ENCODE data around the gene ARHGEF28.

ARHGEF28 gene, protein sequence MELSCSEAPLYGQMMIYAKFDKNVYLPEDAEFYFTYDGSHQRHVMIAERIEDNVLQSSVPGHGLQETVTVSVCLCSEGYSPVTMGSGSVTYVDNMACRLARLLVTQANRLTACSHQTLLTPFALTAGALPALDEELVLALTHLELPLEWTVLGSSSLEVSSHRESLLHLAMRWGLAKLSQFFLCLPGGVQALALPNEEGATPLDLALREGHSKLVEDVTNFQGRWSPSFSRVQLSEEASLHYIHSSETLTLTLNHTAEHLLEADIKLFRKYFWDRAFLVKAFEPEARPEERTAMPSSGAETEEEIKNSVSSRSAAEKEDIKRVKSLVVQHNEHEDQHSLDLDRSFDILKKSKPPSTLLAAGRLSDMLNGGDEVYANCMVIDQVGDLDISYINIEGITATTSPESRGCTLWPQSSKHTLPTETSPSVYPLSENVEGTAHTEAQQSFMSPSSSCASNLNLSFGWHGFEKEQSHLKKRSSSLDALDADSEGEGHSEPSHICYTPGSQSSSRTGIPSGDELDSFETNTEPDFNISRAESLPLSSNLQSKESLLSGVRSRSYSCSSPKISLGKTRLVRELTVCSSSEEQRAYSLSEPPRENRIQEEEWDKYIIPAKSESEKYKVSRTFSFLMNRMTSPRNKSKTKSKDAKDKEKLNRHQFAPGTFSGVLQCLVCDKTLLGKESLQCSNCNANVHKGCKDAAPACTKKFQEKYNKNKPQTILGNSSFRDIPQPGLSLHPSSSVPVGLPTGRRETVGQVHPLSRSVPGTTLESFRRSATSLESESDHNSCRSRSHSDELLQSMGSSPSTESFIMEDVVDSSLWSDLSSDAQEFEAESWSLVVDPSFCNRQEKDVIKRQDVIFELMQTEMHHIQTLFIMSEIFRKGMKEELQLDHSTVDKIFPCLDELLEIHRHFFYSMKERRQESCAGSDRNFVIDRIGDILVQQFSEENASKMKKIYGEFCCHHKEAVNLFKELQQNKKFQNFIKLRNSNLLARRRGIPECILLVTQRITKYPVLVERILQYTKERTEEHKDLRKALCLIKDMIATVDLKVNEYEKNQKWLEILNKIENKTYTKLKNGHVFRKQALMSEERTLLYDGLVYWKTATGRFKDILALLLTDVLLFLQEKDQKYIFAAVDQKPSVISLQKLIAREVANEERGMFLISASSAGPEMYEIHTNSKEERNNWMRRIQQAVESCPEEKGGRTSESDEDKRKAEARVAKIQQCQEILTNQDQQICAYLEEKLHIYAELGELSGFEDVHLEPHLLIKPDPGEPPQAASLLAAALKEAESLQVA (N-terminal part only)

DNA sequence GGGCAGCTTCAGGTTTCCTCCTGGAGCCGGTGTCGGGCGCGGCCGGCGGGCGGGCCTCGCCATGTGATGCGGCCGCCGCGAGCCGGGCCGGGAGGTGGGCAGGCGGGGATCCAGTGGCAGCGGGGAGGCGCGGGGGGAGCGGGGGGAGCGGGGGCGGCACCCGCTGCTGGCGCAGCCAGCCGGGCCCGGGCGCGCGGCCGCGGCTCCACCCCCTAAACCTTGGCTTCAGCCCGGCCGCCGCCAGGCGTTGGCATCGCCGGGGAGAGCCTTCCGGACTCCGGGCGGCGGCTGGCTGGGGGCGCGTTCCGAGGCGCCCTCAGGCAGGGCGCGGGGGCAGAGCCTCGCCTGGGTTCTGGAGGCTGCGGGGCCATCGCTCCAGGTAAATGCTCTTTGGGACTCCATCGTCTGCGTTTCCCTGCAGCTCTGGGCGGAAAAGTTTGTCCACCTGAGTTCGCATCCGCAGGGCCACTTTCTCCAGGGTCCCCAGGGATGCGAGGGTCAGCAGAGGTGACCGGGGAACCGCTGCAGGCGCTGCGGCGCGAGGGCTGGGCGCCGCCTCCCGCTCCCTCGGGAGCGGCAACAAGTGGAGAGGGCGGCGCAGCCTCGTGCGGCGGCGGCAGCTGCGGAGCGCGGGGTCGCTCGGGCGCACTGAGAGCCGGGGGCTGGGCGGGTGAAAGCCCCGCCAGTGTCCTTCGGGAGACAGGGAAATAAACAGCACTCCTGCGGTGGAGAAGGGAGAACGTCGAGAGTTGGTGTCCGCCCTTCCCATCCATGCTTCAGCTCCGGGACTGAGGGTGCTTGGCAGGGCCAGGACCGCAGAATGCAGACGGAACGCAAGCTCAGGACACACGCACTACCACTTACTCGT is at the start of gene ARHGEF28:
TSS of gene ARHGEF28 (plus strand) at position 253 of the 868 bp plus-strand sequence. CDS start 58,656 bp downstream, outside the sequence.
- Mint-ChIP-seq H3K27me3 (ENCODE audit: low read depth) (peaks cover 67% of the 10 kb centered on the region), H3K36me3 (ENCODE audit: low read depth) (no peaks in the 10 kb centered on the region), H3K4me1 (ENCODE audit: low read depth) (no peaks in the 10 kb centered on the region), H3K4me3 (peak within 1 kb of the TSS; percentile 54), H3K27ac (no peak within 1 kb of the TSS), H3K9me3 (no peaks in the 10 kb centered on the region)
- DNase-seq (ENCODE audit: low spot score), result peak; percentile 7

DNA sequence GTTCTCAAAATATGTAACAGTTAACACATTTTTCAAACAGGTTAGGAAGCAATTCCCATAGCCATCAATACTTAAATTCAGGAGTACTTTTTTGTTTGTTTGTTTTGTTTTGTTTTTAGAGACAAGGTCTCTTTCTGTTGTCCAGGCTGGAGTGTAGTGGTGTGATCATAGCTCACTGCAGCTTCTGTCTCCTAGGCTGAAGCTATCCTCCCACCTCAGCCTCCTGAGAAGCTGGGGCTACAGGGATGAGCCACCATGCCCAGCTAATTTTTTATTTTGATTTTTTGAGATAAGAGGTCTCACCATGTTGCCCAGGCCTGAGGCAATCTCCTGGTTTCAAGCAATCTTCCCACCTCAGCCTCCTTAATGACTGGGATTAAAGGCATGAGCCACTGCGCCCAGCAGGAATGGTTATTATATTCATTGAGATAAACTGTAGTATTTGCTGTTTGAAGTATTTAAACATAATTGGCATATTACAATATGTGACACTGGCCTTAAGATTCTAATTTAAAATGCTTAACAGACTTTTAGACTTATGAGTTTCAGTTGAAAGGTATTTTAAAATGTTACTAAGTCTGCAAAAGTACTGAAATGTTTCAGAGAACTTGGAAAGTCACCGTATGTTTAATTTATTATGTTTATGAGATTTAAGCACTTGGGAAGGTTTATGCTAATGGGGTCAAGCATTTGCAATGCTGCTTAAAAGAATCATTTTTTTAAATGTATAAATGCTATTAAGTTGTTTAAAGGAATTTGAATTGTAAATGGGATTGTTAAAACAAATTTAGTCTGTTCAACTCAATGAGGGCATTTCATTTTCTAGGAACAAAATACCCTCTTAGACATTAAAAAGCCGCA is 43.5 kb upstream of the ARHGEF28 start:
- DNase-seq (ENCODE audit: low spot score), result no peak
- Mint-ChIP-seq H3K36me3 (ENCODE audit: low read depth) (peaks cover 23% of the 10 kb centered on the region), H3K9me3 (no peaks in the 10 kb centered on the region), H3K4me1 (ENCODE audit: low read depth) (peaks cover under 1% of the 10 kb centered on the region), H3K27ac (no peak overlapping the region), H3K27me3 (ENCODE audit: low read depth) (no peaks in the 10 kb centered on the region), H3K4me3 (no peak overlapping the region)

DNA sequence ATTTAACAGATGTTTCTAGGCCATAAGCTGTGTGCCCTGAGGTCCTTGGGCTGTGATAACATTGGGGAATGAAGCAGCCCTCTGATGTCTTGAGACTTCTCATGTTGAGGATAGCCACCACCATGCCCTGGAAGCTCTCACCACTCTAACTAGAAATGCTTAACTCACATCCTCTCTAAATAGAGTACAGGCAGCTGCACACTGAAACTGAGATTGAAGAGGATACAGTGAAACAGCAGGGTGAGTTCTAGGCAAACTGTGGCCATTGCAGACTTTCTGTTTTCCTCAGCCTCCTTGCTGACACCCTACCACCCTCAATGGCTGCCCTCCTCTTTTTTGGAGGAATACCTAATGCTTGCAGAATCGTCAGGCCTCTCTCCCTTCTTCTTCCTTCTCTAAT is 38.1 kb upstream of the ARHGEF28 start:
- no peak overlapping the region for H3K27ac Mint-ChIP-seq
- no peaks in the 10 kb centered on the region for H3K9me3 Mint-ChIP-seq

DNA sequence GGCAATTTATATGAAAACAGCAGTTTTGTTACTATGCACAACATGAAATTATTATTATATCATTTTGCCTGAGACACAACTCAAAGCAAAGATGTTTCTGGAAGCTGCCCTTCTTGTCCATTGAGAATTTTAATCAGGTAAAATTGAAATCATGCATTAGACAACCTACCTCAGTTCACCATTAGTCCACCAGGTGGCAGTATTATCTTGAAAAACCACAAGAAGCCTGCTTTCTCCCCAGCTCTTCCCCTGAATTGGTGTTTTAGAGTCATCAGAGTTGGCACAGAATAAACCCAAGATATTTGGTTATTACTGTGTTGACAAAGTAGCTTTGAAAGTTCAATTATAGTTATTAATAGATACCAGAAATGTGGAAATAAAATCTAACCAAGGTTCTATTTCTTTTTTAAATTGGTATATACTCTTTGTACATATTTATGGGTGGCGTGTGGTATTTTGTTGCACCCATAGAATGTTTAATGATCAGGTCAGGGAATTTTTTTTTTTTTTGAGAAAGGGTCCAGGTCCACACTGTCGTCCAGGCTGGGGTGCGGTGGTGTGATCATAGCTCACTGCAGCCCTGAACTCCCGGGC is 34.8 kb upstream of the ARHGEF28 start:
- Mint-ChIP-seq H3K9me3 (no peaks in the 10 kb centered on the region), H3K4me3 (no peak overlapping the region), H3K36me3 (ENCODE audit: low read depth) (no peaks in the 10 kb centered on the region), H3K27ac (no peak overlapping the region), H3K27me3 (ENCODE audit: low read depth) (no peaks in the 10 kb centered on the region), H3K4me1 (ENCODE audit: low read depth) (peaks cover 2% of the 10 kb centered on the region)
- peak; percentile 30 for DNase-seq (ENCODE audit: low spot score)

More for the DNA sequence above, 38.1 kb upstream of the ARHGEF28 start:
- Mint-ChIP-seq H3K36me3 (ENCODE audit: low read depth) (no peaks in the 10 kb centered on the region), H3K4me3 (no peak overlapping the region), H3K27me3 (ENCODE audit: low read depth) (no peaks in the 10 kb centered on the region), H3K4me1 (ENCODE audit: low read depth) (peaks cover 2% of the 10 kb centered on the region)
- no peak for DNase-seq (ENCODE audit: low spot score)

DNA sequence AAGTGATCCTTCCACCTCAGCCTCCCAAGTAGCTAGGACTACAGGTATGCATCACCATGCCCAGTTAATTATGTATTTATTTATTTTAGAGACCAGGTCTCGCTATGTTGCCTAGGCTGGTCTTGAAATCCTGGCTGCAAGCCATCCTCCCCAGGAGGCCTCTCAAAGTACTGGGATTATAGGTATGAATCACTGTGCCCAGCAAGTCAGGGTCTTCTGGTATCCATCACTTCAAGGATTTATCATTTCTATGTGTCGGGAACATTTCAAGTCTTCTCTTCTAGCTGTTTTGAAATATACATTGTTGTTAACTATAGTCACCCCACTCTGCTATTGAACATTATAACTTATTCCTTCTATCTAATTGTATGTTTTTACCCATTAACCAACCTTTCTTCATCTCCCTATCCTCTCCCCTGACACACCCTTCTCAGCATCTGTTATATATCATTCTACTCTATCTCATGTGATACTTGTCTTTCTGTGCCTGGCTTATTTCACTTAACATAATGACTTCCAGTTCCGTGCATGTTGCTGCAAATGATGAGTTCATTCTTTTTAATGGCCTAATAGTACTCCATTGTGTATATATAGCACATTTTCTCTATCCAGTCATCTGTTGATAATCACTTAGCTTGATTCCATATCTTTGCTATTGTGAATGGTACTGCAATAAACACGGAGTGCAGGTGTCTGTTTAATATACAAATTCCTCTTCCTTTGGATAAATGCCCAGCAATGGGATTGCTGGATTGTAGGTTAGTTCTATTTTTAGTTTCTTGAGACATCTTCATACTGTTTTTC is 34.1 kb upstream of the ARHGEF28 start:
- Mint-ChIP-seq H3K4me3 (no peak overlapping the region), H3K27ac (no peak overlapping the region), H3K4me1 (ENCODE audit: low read depth) (peaks cover 2% of the 10 kb centered on the region), H3K27me3 (ENCODE audit: low read depth) (peaks cover 3% of the 10 kb centered on the region), H3K36me3 (ENCODE audit: low read depth) (no peaks in the 10 kb centered on the region), H3K9me3 (no peaks in the 10 kb centered on the region)
- no peak for DNase-seq (ENCODE audit: low spot score)

DNA sequence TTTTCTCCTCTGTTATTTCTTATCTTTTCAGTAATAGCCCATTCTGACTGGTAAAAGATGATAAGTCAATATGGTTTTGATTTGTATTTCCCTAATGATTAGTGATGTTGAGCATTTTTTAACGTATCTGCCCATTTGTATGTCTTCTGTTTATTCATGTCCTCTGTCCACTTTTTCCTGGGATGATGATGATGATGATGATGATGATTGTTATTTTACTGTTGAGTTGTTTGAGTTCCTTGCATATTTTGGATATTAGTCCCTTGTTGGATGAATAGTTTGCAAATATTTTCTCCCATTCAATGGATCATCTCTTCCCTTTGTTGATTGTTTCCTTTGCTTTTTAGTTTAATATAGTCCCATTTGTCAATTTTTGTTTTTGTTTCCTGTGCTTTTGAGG is 33.4 kb upstream of the ARHGEF28 start:
- Mint-ChIP-seq H3K27me3 (ENCODE audit: low read depth) (peaks cover 3% of the 10 kb centered on the region), H3K27ac (no peak overlapping the region), H3K4me1 (ENCODE audit: low read depth) (peaks cover 1% of the 10 kb centered on the region)

DNA sequence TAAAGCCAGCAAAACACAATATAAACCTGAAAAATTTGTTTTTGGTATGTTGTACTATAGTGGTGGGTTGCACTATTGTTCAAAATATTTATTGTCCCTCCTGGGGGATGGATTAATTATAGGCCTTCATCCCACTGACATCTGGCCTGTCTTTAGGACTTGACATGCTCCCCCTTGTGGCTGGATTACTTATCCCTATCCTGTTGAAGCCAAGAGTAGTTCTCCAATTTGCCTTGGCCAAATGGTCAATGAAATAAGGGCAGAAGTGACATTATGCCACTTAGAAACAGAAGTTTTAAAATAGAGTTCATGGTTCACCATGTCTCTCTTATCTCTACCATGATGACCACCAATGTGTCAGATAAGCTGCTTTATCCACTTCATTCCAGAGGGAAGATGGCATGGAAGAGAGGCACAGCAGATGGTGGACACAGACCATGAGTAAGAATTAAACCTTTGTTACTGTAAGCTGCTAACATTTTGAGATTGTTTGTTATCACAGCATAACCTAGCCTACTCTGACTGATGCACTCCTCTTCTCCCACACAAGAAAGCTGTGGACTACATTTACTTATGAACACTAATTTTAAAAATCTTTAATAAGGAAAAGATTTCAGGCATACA is 29.2 kb upstream of the ARHGEF28 start:
- no peaks in the 10 kb centered on the region for H3K36me3 Mint-ChIP-seq (ENCODE audit: low read depth)
- peaks cover 10% of the 10 kb centered on the region for H3K27me3 Mint-ChIP-seq (ENCODE audit: low read depth)
- no peak overlapping the region for H3K4me3 Mint-ChIP-seq
- no peak overlapping the region for H3K27ac Mint-ChIP-seq
- peaks cover 3% of the 10 kb centered on the region for H3K9me3 Mint-ChIP-seq
- no peak for DNase-seq (ENCODE audit: low spot score)
- no peaks in the 10 kb centered on the region for H3K4me1 Mint-ChIP-seq (ENCODE audit: low read depth)

More for the DNA sequence above, 33.4 kb upstream of the ARHGEF28 start:
- H3K36me3 Mint-ChIP-seq (ENCODE audit: low read depth), result no peaks in the 10 kb centered on the region
- H3K9me3 Mint-ChIP-seq, result no peaks in the 10 kb centered on the region
- H3K4me3 Mint-ChIP-seq, result no peak overlapping the region
- DNase-seq (ENCODE audit: low spot score), result no peak

DNA sequence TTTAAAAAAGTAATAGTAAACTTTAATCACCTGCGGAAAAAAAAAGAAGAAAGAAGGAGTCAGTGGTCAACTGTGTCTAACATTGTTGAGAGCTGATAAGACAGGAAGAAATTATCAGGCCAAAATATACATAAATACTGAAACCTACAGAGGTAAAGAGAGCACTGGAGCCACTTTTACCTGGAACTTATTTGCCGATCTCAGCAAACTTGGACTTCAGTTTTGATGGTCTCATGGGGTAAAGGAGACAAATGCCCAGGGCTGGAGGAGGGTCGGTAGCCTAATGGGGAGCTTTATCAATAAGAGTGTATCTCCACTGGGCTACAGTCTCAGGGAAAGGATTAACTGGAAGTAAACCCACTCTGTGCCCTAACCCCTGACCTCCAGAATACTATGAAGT is 26.6 kb upstream of the ARHGEF28 start:
- H3K4me3 Mint-ChIP-seq, result no peak overlapping the region
- H3K36me3 Mint-ChIP-seq (ENCODE audit: low read depth), result no peaks in the 10 kb centered on the region
- DNase-seq (ENCODE audit: low spot score), result no peak
- peaks cover 15% of the 10 kb centered on the region for H3K27me3 Mint-ChIP-seq (ENCODE audit: low read depth)
- H3K9me3 Mint-ChIP-seq, result peaks cover 4% of the 10 kb centered on the region
- no peaks in the 10 kb centered on the region for H3K4me1 Mint-ChIP-seq (ENCODE audit: low read depth)
- no peak overlapping the region for H3K27ac Mint-ChIP-seq

DNA sequence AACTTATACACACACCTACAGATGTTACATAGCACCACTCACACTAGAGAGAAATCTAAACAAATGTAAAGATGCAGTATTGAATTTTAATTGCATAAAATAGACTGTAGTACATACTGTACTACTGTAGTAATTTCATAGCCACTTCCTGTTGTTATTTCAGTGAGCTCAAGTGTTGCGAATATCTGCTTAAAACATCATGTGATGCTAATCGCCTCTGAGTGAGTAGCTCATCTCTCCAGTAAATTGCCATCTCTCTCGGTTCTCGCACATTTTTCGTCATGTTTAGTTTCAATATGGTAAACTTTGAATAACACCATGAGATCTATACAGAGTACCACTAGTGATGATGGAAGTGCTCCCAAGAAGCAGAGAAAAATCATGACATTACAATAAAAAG is 22.0 kb upstream of the ARHGEF28 start:
- H3K27ac Mint-ChIP-seq, result no peak overlapping the region

DNA sequence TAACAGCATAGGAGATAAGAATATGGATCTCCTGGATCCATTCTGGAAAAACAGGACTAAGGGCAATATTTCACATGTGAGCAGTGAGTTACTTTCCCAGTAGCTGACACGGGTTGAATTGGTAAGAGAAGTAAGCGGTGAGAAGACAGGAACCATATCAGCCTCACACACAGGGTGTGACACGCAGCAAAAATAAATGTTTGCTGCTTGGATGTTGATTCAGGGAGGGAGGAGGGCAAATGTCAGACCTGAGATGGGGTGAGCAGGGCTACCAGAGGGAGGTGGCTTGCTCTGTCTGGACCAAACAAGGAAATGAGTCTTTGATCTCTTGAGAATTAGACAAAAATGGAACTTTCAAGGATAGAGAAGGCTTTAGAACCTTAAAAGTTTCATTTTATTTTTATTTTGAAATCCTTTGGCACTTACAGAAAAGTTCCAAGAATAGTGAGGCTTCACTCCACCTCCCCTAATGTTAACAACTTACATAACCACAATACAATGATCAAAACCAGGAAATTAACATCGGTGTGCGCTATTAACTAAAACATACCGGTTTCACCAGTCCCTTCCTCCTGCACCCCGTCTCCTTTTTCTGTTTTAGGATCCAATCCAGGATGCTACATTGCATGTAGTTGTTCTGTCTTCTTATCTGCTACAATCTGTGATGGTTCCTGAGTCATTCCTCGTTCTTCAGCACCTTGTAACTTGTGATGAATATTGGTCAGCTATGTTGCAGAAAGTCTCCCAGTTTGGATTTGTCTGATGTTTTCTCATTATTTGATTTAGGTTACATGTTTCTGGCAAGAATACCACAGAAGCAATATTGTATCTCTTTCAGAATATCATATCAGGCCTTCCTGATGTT is 20.5 kb upstream of the ARHGEF28 start:
- peaks cover 4% of the 10 kb centered on the region for H3K9me3 Mint-ChIP-seq
- no peak overlapping the region for H3K27ac Mint-ChIP-seq
- no peaks in the 10 kb centered on the region for H3K4me1 Mint-ChIP-seq (ENCODE audit: low read depth)
- no peaks in the 10 kb centered on the region for H3K36me3 Mint-ChIP-seq (ENCODE audit: low read depth)
- peaks cover 13% of the 10 kb centered on the region for H3K27me3 Mint-ChIP-seq (ENCODE audit: low read depth)
- DNase-seq (ENCODE audit: low spot score), result no peak
- no peak overlapping the region for H3K4me3 Mint-ChIP-seq

More for the DNA sequence above, 22.0 kb upstream of the ARHGEF28 start:
- Mint-ChIP-seq H3K36me3 (ENCODE audit: low read depth) (no peaks in the 10 kb centered on the region), H3K4me3 (no peak overlapping the region), H3K27me3 (ENCODE audit: low read depth) (peaks cover 13% of the 10 kb centered on the region), H3K4me1 (ENCODE audit: low read depth) (no peaks in the 10 kb centered on the region), H3K9me3 (peaks cover 4% of the 10 kb centered on the region)
- DNase-seq (ENCODE audit: low spot score), result no peak

All from T-helper 2 cell treated with Interferon-gamma antibody and Interleukin-4, amounts not matched to agents 5 μg/mL and 100 μg/mL, for 36 hours (primary cell).